ENCODE measurements around the gene SOX8. TPM values are rescaled to one million over a fixed set of nuclear protein-coding genes. Genes with fewer than 3 reads are reported as not detected.

SOX8 gene
- total RNA-seq, 1 donor from 2014 or later, result 0.98 TPM

DNA sequence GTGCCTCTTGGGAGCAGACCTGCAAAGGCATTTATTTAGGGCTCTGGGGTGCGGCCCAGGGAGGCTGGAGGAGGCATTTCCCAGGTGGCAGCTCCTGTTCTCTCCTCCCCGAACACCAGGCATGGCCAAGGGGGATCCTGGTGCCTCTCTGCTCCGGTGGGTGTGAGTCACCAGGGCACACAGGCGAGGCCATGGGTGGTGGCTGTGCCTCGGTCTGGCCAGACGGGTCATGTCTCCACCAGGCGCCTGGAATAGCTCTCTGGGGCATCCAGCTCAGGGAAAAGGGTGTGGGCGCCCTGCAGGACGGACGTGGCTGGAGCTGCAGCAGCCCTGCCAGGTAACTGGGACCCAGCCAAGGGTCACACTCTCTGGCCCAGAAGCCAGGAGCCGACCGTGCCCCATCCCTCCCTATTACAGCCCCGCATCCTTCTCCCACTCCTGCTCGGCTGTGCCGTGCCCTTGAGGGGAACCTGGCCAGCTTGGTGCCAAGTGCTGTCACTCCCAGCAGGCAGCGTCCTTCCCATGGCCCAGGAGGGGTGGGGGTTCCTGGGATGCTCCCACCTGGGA lies 25.8 kb downstream of the SOX8 start:
- no peaks in the 10 kb centered on the region for H3K9me3 ChIP-seq (ENCODE audit: insufficient read depth, low read depth, low read length)
- H4K20me1 ChIP-seq (ENCODE audit: insufficient read depth, low read length), result peaks cover 21% of the 10 kb centered on the region
- H3K9ac ChIP-seq (ENCODE audit: low read length), result no peak overlapping the region
- Mint-ChIP-seq H3K4me1 (ENCODE audit: low read depth, unreplicated experiment) (peaks cover 3% of the 10 kb centered on the region), H3K27me3 (ENCODE audit: low read depth, unreplicated experiment) (peaks cover 43% of the 10 kb centered on the region), H3K9me3 (ENCODE audit: unreplicated experiment) (no peaks in the 10 kb centered on the region), H3K27ac (ENCODE audit: unreplicated experiment) (no peak overlapping the region), H3K4me3 (ENCODE audit: unreplicated experiment) (no peak overlapping the region), H3K36me3 (ENCODE audit: low read depth, unreplicated experiment) (no peaks in the 10 kb centered on the region)
- FAIRE-seq (no peak), DNase-seq (ENCODE audit: low read depth) (no peak)
- H3K27me3 ChIP-seq (ENCODE audit: insufficient read depth, low read length), result peaks cover 31% of the 10 kb centered on the region
- peaks cover 19% of the 10 kb centered on the region for H3K4me1 ChIP-seq (ENCODE audit: insufficient read depth, low read length)
- no peak overlapping the region for H3K27ac ChIP-seq (ENCODE audit: low read depth, low read length)
- H3K79me2 ChIP-seq (ENCODE audit: insufficient read depth, low read length), result no peaks in the 10 kb centered on the region
- no peaks in the 10 kb centered on the region for H3K36me3 ChIP-seq (ENCODE audit: insufficient read depth, low read length)
- no peak overlapping the region for H3K4me2 ChIP-seq (ENCODE audit: low read length)
- TF ChIP-seq EZH2 (IDR thresholded peaks at IDR 0.05; ENCODE audit: insufficient read depth, low read length), result no peak
- TF ChIP-seq, protein P1, sequence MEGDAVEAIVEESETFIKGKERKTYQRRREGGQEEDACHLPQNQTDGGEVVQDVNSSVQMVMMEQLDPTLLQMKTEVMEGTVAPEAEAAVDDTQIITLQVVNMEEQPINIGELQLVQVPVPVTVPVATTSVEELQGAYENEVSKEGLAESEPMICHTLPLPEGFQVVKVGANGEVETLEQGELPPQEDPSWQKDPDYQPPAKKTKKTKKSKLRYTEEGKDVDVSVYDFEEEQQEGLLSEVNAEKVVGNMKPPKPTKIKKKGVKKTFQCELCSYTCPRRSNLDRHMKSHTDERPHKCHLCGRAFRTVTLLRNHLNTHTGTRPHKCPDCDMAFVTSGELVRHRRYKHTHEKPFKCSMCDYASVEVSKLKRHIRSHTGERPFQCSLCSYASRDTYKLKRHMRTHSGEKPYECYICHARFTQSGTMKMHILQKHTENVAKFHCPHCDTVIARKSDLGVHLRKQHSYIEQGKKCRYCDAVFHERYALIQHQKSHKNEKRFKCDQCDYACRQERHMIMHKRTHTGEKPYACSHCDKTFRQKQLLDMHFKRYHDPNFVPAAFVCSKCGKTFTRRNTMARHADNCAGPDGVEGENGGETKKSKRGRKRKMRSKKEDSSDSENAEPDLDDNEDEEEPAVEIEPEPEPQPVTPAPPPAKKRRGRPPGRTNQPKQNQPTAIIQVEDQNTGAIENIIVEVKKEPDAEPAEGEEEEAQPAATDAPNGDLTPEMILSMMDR (IDR thresholded peaks at IDR 0.05; ENCODE audit: insufficient read depth, low read depth, low read length), result no peak
- H2AFZ ChIP-seq (ENCODE audit: low read depth, low read length), result no peak overlapping the region
- no peak overlapping the region for H3K4me3 ChIP-seq (ENCODE audit: insufficient read depth, low read depth, low read length)

DNA sequence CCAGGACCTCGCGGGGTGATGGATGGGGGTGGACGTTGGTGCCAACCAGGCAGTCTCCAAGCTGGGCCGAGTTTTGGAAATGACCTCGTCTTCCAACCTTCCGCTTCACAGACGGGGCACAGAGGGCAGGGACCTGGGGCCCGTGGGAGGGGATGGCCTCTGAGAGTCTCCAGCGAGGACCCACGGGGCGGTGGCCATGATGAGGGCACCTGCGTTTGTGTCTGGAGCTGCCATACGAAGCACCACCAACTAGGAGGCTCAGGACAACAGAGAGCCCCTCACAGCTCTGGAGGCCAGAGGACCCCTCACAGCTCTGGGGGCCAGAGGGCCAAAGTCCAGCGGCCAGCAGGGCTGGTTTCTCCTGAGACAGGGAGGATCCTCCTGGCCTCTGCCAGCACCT lies 26.5 kb downstream of the SOX8 start:
- no peak for TF ChIP-seq EZH2 (IDR thresholded peaks at IDR 0.05; ENCODE audit: insufficient read depth, low read length)
- TF ChIP-seq, protein P1 (IDR thresholded peaks at IDR 0.05; ENCODE audit: insufficient read depth, low read depth, low read length), result no peak
- Histone ChIP-seq H3K27ac (ENCODE audit: low read depth, low read length) (no peak overlapping the region), H4K20me1 (ENCODE audit: insufficient read depth, low read length) (peaks cover 14% of the 10 kb centered on the region), H3K4me2 (ENCODE audit: low read length) (no peak overlapping the region), H3K4me3 (ENCODE audit: insufficient read depth, low read depth, low read length) (no peak overlapping the region), H3K9me3 (ENCODE audit: insufficient read depth, low read depth, low read length) (no peaks in the 10 kb centered on the region), H3K36me3 (ENCODE audit: insufficient read depth, low read length) (no peaks in the 10 kb centered on the region), H3K9ac (ENCODE audit: low read length) (no peak overlapping the region), H3K27me3 (ENCODE audit: insufficient read depth, low read length) (peaks cover 33% of the 10 kb centered on the region), H3K4me1 (ENCODE audit: insufficient read depth, low read length) (peaks cover 11% of the 10 kb centered on the region), H2AFZ (ENCODE audit: low read depth, low read length) (no peak overlapping the region), H3K79me2 (ENCODE audit: insufficient read depth, low read length) (no peaks in the 10 kb centered on the region)
- peak overlapping the region; percentile 12 for H3K27ac Mint-ChIP-seq (ENCODE audit: unreplicated experiment)
- H3K36me3 Mint-ChIP-seq (ENCODE audit: low read depth, unreplicated experiment), result no peaks in the 10 kb centered on the region
- peaks cover 43% of the 10 kb centered on the region for H3K27me3 Mint-ChIP-seq (ENCODE audit: low read depth, unreplicated experiment)
- H3K9me3 Mint-ChIP-seq (ENCODE audit: unreplicated experiment), result no peaks in the 10 kb centered on the region
- DNase-seq (ENCODE audit: low read depth), result no peak
- FAIRE-seq, result no peak
- no peak overlapping the region for H3K4me3 Mint-ChIP-seq (ENCODE audit: unreplicated experiment)
- H3K4me1 Mint-ChIP-seq (ENCODE audit: low read depth, unreplicated experiment), result peaks cover 3% of the 10 kb centered on the region

DNA sequence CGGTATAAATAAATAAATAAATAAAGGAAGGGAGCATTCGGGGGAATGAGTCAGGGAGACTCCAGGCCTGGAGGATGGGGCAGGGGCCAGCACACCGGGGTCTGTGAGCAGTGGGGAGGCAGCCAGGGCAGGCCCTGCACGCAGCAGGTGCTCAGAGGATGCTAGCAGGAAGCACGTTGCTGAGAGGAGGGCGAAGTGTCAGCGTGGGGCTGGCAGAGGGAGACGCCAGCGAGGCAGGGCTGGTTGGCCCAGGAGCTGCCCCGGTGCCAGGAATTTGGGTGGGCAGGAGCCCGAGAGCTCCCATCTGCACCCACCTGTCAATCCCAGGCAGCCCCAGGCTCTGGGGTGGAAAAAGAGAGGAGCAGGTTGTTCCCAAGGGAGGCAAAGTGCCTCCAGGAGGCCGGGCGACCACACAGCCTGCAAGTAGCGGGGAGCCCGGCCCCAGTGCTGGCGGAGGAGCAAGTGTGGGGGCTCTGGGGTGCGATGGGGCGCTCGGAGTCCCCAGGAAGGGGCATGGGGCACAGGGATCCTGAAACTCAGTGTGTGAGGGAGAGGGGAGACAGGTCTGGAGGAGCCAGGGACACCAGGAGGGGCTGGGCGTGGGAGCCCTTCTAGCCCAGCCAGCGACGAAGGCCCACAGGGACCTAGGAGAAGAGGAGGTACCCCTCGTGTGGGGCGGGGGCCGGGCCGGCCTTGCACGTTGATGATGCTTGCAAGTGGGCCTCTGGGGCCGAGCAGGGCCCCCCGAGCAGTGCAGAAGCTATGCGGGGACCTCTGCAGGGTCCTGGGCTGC lies 28.0 kb downstream of the SOX8 start:
- Mint-ChIP-seq H3K4me1 (ENCODE audit: low read depth, unreplicated experiment) (no peaks in the 10 kb centered on the region), H3K27me3 (ENCODE audit: low read depth, unreplicated experiment) (peaks cover 47% of the 10 kb centered on the region), H3K4me3 (ENCODE audit: unreplicated experiment) (no peak overlapping the region), H3K36me3 (ENCODE audit: low read depth, unreplicated experiment) (no peaks in the 10 kb centered on the region), H3K9me3 (ENCODE audit: unreplicated experiment) (no peaks in the 10 kb centered on the region), H3K27ac (ENCODE audit: unreplicated experiment) (no peak overlapping the region)
- H3K27ac ChIP-seq (ENCODE audit: low read depth, low read length), result no peak overlapping the region
- H3K4me3 ChIP-seq (ENCODE audit: insufficient read depth, low read depth, low read length), result no peak overlapping the region
- FAIRE-seq, result no peak
- H3K9me3 ChIP-seq (ENCODE audit: insufficient read depth, low read depth, low read length), result no peaks in the 10 kb centered on the region
- no peaks in the 10 kb centered on the region for H3K79me2 ChIP-seq (ENCODE audit: insufficient read depth, low read length)
- H3K9ac ChIP-seq (ENCODE audit: low read length), result no peak overlapping the region
- peaks cover 33% of the 10 kb centered on the region for H3K27me3 ChIP-seq (ENCODE audit: insufficient read depth, low read length)
- TF ChIP-seq, protein P1 (IDR thresholded peaks at IDR 0.05; ENCODE audit: insufficient read depth, low read depth, low read length), result no peak
- no peak for TF ChIP-seq EZH2 (IDR thresholded peaks at IDR 0.05; ENCODE audit: insufficient read depth, low read length)
- no peak for DNase-seq (ENCODE audit: low read depth)
- H4K20me1 ChIP-seq (ENCODE audit: insufficient read depth, low read length), result no peaks in the 10 kb centered on the region
- no peaks in the 10 kb centered on the region for H3K4me1 ChIP-seq (ENCODE audit: insufficient read depth, low read length)
- no peak overlapping the region for H2AFZ ChIP-seq (ENCODE audit: low read depth, low read length)
- no peak overlapping the region for H3K4me2 ChIP-seq (ENCODE audit: low read length)
- H3K36me3 ChIP-seq (ENCODE audit: insufficient read depth, low read length), result no peaks in the 10 kb centered on the region
